HEK293T (cell line): Measurements from ENCODE around the gene MRPL4.

Experiments
- ARNT ChIP-seq: fragments of 450-650 bp; IDR thresholded peaks from 2 replicates; pipeline ENCODE4 v1.6.1; 2017; ENCODE audit warnings: mild to moderate bottlenecking
- BHLHE40 ChIP-seq: fragments of 450-650 bp; IDR thresholded peaks from 2 replicates; pipeline ENCODE4 v1.6.1; 2016; ENCODE audit warnings: mild to moderate bottlenecking, moderate library complexity, borderline replicate concordance
- ELF4 ChIP-seq: fragments of 450-650 bp; IDR thresholded peaks from 2 replicates; pipeline ENCODE4 v1.6.1; 2017; ENCODE audit warnings: antibody characterized with exemption
- FOXA1 ChIP-seq: fragments of 450-650 bp; IDR thresholded peaks from 2 replicates; pipeline ENCODE4 v1.6.1; 2016; ENCODE audit warnings: mild to moderate bottlenecking
- FOXK2 ChIP-seq: fragments of 450-650 bp; IDR thresholded peaks from 2 replicates; pipeline ENCODE4 v1.6.1; 2016; ENCODE audit warnings: mild to moderate bottlenecking
- HDGF ChIP-seq: fragments of 450-650 bp; IDR thresholded peaks from 2 replicates; pipeline ENCODE4 v1.6.1; 2017; ENCODE audit warnings: antibody characterized with exemption, borderline replicate concordance
- NFRKB ChIP-seq: fragments of 450-650 bp; IDR thresholded peaks from 2 replicates; pipeline ENCODE4 v1.6.1; 2016; ENCODE audit warnings: mild to moderate bottlenecking, moderate library complexity
- SP1 ChIP-seq: fragments of 450-650 bp; IDR thresholded peaks from 2 replicates; pipeline ENCODE4 v1.6.1; 2017
- SUZ12 ChIP-seq: fragments of 450-650 bp; IDR thresholded peaks from 2 replicates; pipeline ENCODE4 v1.6.1; 2016; ENCODE audit warnings: mild to moderate bottlenecking
- TARDBP ChIP-seq: fragments of 450-650 bp; IDR thresholded peaks from 2 replicates; pipeline ENCODE4 v1.6.1; 2016
- ZNF384 ChIP-seq: fragments of 450-650 bp; IDR thresholded peaks from 2 replicates; pipeline ENCODE4 v1.6.1; 2016

- no peak for TF ChIP-seq FOXA1
- no peak for TF ChIP-seq HDGF
- no peak for TF ChIP-seq ELF4
- no peak for TF ChIP-seq BHLHE40
- no peak for TF ChIP-seq SP1
- TF ChIP-seq SUZ12: no peak
- no peak for TF ChIP-seq ZNF384
- no peak for TF ChIP-seq NFRKB
- TF ChIP-seq FOXK2: no peak
- no peak for TF ChIP-seq ARNT
- TF ChIP-seq TARDBP: no peak
Measured at GRCh38 chr19:10228920-10229319, 23.1 kb upstream of the MRPL4 start.
